Measurements from ENCODE around the gene ISM1.

Gene ISM1

GRCh38 chr20:13251106-13251903 is 30.2 kb downstream of the ISM1 start:
- POLR2A ChIA-PET: no interaction called here
- no peak for TF ChIP-seq CTCF (IDR thresholded peaks at IDR 0.05; ENCODE audit: control extremely low read depth, extremely low read depth, low read depth, missing control alignments)
- DNase-seq (ENCODE audit: extremely low spot score): no peak
- CTCF ChIA-PET: interaction anchor here (1.1 to 3.0 kb wide), 3 partner anchors 9 to 17 kb away, joined by 3 to 10 read pairs (median 3); no protein-coding TSS in a partner anchor

DNA sequence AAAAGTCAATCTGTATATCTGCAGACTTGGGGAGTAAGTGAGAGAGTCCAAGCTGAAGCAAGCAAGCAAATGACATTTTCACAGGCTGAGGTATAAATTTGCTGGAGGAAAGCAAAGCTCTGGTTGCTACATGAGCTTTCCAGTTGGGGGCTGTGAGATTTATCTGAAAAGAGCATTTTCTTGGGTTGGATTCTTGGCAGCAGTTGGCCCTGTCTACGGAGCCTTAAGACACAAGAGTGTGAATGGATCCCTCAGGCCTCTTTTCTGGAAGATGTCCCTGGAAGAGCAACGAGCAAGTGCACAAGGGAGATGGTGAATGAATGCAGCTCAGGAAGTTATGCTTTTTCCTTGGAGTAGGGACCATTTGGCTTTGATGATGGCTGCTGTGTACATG is 30.8 kb downstream of the ISM1 start:
- TF ChIP-seq CTCF (IDR thresholded peaks at IDR 0.05; ENCODE audit: control extremely low read depth, extremely low read depth, low read depth, missing control alignments): no peak
- no peak for DNase-seq (ENCODE audit: extremely low spot score)
- POLR2A ChIA-PET: no interaction called here
- CTCF ChIA-PET: interaction anchor here (0.9 to 3.0 kb wide), 3 partner anchors 9 to 31 kb away, joined by 3 to 10 read pairs (median 9); no protein-coding TSS in a partner anchor

GRCh38 chr20:13255356-13255755 is 34.3 kb downstream of the ISM1 start:
- DNase-seq (ENCODE audit: extremely low spot score): no peak
- TF ChIP-seq CTCF (IDR thresholded peaks at IDR 0.05; ENCODE audit: control extremely low read depth, extremely low read depth, low read depth, missing control alignments): no peak
- POLR2A ChIA-PET: no interaction called here
- CTCF ChIA-PET: no interaction called here

DNA sequence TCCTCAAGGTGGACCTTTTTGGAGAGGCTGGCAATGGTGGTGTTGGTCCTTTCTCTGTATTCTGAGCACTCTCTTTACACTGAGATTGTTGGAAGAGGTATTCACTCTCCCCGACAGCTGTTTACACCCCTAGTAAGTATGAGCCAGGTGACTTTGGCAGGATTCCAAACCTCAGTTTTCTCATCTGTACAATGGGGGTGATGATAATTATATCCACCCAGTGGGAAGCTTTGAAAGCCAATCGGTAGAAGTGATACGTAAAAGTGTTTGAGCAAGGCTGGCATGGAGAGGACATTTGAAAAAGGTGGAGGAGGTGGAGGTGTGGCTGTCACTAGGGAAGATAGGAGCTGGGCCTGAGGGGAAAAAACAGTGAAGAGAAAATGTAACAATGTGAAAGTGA is 35.5 kb downstream of the ISM1 start:
- ChIA-PET CTCF (no interaction called here), POLR2A (no interaction called here)
- TF ChIP-seq CTCF (IDR thresholded peaks at IDR 0.05; ENCODE audit: control extremely low read depth, extremely low read depth, low read depth, missing control alignments): no peak
- no peak for DNase-seq (ENCODE audit: extremely low spot score)

DNA sequence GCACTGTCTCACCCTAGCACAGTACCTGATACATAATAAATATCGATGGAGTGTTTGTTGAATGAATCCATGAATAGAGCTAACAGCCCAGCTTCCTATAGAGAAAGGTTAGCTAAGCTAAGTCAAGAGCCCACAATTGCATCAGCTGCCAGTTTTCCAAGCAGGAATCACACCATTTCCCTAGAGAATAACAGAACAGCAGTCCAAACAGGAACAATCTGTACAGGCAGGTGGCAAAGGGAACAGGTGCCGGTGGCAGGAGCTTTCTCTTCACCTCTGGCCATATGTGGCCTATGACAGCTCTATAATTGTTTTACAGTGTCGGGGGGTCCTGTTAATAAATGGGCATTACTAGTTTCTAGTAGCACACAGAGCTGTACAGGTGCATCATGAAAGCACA is 38.8 kb downstream of the ISM1 start:
- POLR2A ChIA-PET: interaction anchor here (0.7 kb wide), 1 partner anchor 1230 kb away, joined by 3 read pairs; no protein-coding TSS in a partner anchor
- DNase-seq (ENCODE audit: extremely low spot score): no peak
- CTCF ChIA-PET: interaction anchor here (1.0 to 2.0 kb wide), 11 partner anchors 9 to 335 kb away, joined by 3 to 10 read pairs (median 4); no protein-coding TSS in a partner anchor
- TF ChIP-seq CTCF (IDR thresholded peaks at IDR 0.05; ENCODE audit: control extremely low read depth, extremely low read depth, low read depth, missing control alignments): no peak

DNA sequence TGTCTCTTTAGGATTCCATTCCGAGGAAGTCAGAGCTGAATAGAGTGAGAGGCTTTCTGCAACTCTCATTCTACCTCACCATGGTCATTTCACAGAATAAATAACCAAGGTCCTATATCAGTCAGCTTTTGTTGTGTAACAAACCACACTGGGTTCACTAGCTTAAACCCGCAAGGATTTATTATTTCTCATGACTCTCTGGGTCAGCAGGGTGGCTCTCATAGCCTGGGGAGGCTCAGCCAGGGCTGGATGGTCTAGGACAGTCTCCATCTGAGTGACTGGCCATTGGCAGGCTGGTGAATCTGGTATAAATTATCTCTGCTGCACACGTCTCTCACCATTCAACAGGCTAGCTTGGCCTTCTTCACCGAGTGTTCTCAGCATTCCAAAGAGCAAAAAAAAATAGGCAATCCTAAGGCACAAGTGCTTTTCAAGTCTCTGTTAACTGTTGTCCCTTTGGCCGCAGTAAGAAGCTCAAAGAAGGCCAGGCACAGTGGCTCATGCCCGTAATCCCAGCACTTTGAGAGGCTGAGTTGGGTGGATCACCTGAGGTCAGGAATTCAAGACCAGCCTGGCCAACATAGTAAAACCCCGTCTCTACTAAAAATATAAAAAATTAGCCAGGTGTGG is 39.7 kb downstream of the ISM1 start:
- CTCF ChIA-PET: interaction anchor here (0.9 to 2.2 kb wide), 16 partner anchors 8 to 336 kb away, joined by 3 to 10 read pairs (median 4); no protein-coding TSS in a partner anchor
- POLR2A ChIA-PET: interaction anchor here (0.7 kb wide), 1 partner anchor 1231 kb away, joined by 3 read pairs; no protein-coding TSS in a partner anchor
- no peak for TF ChIP-seq CTCF (IDR thresholded peaks at IDR 0.05; ENCODE audit: control extremely low read depth, extremely low read depth, low read depth, missing control alignments)
- DNase-seq (ENCODE audit: extremely low spot score): no peak
